ENCODE measurements around the gene PJA1.

DNA sequence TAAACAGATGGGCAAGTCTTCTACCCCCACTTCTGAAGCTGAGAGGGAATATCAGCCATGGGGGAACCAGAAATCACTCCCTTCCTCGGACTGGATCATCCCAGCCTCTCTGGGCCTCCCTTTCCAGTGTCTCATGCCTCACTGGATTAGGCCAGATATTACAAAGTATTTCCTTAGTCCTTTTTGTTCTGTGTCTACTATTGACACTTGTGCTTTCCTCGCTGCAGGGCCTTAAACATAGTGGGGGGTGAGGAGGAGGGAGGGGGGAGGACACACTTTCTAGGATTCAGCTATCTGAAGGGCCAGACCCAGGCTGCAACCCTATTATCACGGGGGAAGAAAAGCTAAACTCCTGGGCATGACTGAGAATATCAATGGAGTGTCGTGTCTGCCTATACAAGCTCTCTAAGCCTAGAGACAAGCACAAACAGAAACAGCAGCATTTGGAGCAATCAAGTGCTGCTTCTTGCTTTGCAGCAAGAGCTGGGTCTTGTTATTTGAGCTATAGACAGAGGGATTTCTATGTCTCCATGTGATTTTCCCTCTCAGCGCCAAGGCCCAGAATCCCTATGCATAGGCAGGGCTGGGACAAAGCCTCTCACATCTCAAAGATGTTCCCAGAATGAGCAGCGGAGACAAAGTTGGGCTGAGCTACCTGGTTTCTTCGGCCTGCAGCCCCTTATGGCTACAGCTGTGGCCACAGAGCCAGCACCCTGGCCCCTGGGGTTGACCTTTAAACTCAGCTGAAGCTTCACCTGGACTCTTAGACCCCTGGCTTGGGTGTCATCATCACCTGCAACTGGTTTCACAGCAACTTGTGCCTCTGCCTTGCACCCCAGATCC is 20.2 kb downstream of the PJA1 start:
- TF ChIP-seq, protein P1, sequence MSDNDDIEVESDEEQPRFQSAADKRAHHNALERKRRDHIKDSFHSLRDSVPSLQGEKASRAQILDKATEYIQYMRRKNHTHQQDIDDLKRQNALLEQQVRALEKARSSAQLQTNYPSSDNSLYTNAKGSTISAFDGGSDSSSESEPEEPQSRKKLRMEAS (IDR thresholded peaks at IDR 0.05), result no peak
- TF ChIP-seq YY1 (IDR thresholded peaks at IDR 0.05; ENCODE audit: low read depth) (no peak), TCF12 (IDR thresholded peaks at IDR 0.05; ENCODE audit: low read depth) (no peak), EP300 (IDR thresholded peaks at IDR 0.05; ENCODE audit: borderline replicate concordance) (no peak), CEBPB (IDR thresholded peaks at IDR 0.05) (no peak), TAF1 (IDR thresholded peaks at IDR 0.05; ENCODE audit: low read depth) (no peak), ZBTB7A (IDR thresholded peaks at IDR 0.05; ENCODE audit: low read depth) (no peak), RAD21 (IDR thresholded peaks at IDR 0.05; ENCODE audit: low read depth) (no peak), NFIC (IDR thresholded peaks at IDR 0.05) (no peak), CREB1 (IDR thresholded peaks at IDR 0.05; ENCODE audit: low read depth) (no peak)
- TF ChIP-seq, protein P2, sequence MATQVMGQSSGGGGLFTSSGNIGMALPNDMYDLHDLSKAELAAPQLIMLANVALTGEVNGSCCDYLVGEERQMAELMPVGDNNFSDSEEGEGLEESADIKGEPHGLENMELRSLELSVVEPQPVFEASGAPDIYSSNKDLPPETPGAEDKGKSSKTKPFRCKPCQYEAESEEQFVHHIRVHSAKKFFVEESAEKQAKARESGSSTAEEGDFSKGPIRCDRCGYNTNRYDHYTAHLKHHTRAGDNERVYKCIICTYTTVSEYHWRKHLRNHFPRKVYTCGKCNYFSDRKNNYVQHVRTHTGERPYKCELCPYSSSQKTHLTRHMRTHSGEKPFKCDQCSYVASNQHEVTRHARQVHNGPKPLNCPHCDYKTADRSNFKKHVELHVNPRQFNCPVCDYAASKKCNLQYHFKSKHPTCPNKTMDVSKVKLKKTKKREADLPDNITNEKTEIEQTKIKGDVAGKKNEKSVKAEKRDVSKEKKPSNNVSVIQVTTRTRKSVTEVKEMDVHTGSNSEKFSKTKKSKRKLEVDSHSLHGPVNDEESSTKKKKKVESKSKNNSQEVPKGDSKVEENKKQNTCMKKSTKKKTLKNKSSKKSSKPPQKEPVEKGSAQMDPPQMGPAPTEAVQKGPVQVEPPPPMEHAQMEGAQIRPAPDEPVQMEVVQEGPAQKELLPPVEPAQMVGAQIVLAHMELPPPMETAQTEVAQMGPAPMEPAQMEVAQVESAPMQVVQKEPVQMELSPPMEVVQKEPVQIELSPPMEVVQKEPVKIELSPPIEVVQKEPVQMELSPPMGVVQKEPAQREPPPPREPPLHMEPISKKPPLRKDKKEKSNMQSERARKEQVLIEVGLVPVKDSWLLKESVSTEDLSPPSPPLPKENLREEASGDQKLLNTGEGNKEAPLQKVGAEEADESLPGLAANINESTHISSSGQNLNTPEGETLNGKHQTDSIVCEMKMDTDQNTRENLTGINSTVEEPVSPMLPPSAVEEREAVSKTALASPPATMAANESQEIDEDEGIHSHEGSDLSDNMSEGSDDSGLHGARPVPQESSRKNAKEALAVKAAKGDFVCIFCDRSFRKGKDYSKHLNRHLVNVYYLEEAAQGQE (IDR thresholded peaks at IDR 0.05; ENCODE audit: low read depth), result no peak
- TF ChIP-seq, protein P3, sequence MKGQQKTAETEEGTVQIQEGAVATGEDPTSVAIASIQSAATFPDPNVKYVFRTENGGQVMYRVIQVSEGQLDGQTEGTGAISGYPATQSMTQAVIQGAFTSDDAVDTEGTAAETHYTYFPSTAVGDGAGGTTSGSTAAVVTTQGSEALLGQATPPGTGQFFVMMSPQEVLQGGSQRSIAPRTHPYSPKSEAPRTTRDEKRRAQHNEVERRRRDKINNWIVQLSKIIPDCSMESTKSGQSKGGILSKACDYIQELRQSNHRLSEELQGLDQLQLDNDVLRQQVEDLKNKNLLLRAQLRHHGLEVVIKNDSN (IDR thresholded peaks at IDR 0.05), result no peak
